CD4-positive, alpha-beta memory T cell (primary cell): ENCODE data around the gene CBLN3. TPM values are rescaled to one million over a fixed set of nuclear protein-coding genes. Genes with fewer than 3 reads are reported as not detected.
"Not testable (repeated sequence)": the region's sequence is repeated elsewhere in the genome, so short reads cannot be mapped to it uniquely, and the experiment has no call there.

Experiments used
- CTCF ChIA-PET: fragments of 350-600 bp; sonication (Branson Sonifier 250); formaldehyde crosslinking; loops from one replicate; lab custom pipeline; 2021; ENCODE audit warnings: inconsistent platforms; ENCODE audit not compliant: partially characterized antibody; lab: Charles Lee
- POLR2A ChIA-PET: fragments of 350-600 bp; sonication (Branson Sonifier 250); formaldehyde crosslinking; loops from one replicate; lab custom pipeline; 2021; ENCODE audit not compliant: partially characterized antibody; lab: Charles Lee
- DNase-seq, 5 donors: peaks; one replicate each; pipeline versions ENCODE4 v3.0.0 to v3.0.0-alpha.2; 2020 to 2022; ENCODE audit warnings: mixed read lengths in 1 of 5
- H3K27ac ChIP-seq: one replicate; pipeline ENCODE4 v1.7.0; 2013; ENCODE audit warnings: low read depth, low read length
- H3K27me3 ChIP-seq: 2 replicates; pipeline ENCODE4 v1.7.0; 2013; ENCODE audit warnings: mild to moderate bottlenecking, low read length, moderate library complexity; ENCODE audit not compliant: insufficient read depth
- H3K36me3 ChIP-seq: 2 replicates; pipeline ENCODE4 v1.7.0; 2013; ENCODE audit warnings: mild to moderate bottlenecking, low read length, moderate library complexity; ENCODE audit not compliant: insufficient read depth
- H3K4me1 ChIP-seq: 2 replicates; pipeline ENCODE4 v1.7.0; 2013; ENCODE audit warnings: mild to moderate bottlenecking, low read length, moderate library complexity; ENCODE audit not compliant: insufficient read depth
- H3K4me3 ChIP-seq, 2 donors: one replicate each; pipeline ENCODE4 v1.7.0; 2013; ENCODE audit warnings: low read length in 2 of 2, mild to moderate bottlenecking in 1 of 2
- H3K9me3 ChIP-seq, 2 donors: one replicate each; pipeline ENCODE4 v1.7.0; 2013; ENCODE audit warnings: low read length in 2 of 2, control low read depth in 1 of 2; ENCODE audit not compliant: control insufficient read depth in 1 of 2
- H3K27ac Mint-ChIP-seq, 7 donors: one replicate each; pipeline ENCODE4 v1.8.0; 2020 to 2021; ENCODE audit warnings: mixed read lengths in 7 of 7, mild to moderate bottlenecking in 6 of 7, inconsistent platforms in 3 of 7, moderate library complexity in 3 of 7
- H3K27me3 Mint-ChIP-seq, 2 donors: one replicate each; pipeline ENCODE4 v1.8.0; 2020 to 2021; ENCODE audit warnings: mixed read lengths in 2 of 2
- H3K36me3 Mint-ChIP-seq, 2 donors: one replicate each; pipeline ENCODE4 v1.8.0; 2020 to 2021; ENCODE audit warnings: mixed read lengths in 2 of 2, inconsistent platforms in 1 of 2, mild to moderate bottlenecking in 1 of 2
- H3K4me1 Mint-ChIP-seq, 4 donors: one replicate each; pipeline ENCODE4 v1.8.0; 2020 to 2021; ENCODE audit warnings: mixed read lengths in 4 of 4, mild to moderate bottlenecking in 1 of 4
- H3K4me3 Mint-ChIP-seq, 8 donors: one replicate each; pipeline ENCODE4 v1.8.0; 2020 to 2021; ENCODE audit warnings: mixed read lengths in 8 of 8, mild to moderate bottlenecking in 7 of 8, moderate library complexity in 6 of 8, inconsistent platforms in 3 of 8
- H3K9me3 Mint-ChIP-seq, 8 donors: one replicate each; pipeline ENCODE4 v1.8.0; 2020 to 2021; ENCODE audit warnings: mixed read lengths in 8 of 8, mild to moderate bottlenecking in 5 of 8, inconsistent platforms in 3 of 8, moderate library complexity in 1 of 8
- intact Hi-C: fragments of 100-400 bp; cut with micrococcal nuclease; formaldehyde crosslinking; loops from one replicate; pipeline ENCODE4 v1.15.1; 2023
- polyA plus RNA-seq, 2 donors: library from polyadenylated mRNA; unstranded; fragments of 300-500 nt; fragmentation: Illumina TruSeq; gene quantifications; one replicate each; pipeline ENCODE4 v1.2.3, GENCODE V29; 2021
- total RNA-seq, 2 experiments: library from RNA; stranded (reverse); gene quantifications; one replicate each; pipeline ENCODE4 v1.2.3, GENCODE V29; 2021

CBLN3 gene
- total and polyA plus RNA-seq, 4 experiments from 2014 or later, result 0.41 to 6.1 (median 3.8) TPM; not detected in 1

DNA sequence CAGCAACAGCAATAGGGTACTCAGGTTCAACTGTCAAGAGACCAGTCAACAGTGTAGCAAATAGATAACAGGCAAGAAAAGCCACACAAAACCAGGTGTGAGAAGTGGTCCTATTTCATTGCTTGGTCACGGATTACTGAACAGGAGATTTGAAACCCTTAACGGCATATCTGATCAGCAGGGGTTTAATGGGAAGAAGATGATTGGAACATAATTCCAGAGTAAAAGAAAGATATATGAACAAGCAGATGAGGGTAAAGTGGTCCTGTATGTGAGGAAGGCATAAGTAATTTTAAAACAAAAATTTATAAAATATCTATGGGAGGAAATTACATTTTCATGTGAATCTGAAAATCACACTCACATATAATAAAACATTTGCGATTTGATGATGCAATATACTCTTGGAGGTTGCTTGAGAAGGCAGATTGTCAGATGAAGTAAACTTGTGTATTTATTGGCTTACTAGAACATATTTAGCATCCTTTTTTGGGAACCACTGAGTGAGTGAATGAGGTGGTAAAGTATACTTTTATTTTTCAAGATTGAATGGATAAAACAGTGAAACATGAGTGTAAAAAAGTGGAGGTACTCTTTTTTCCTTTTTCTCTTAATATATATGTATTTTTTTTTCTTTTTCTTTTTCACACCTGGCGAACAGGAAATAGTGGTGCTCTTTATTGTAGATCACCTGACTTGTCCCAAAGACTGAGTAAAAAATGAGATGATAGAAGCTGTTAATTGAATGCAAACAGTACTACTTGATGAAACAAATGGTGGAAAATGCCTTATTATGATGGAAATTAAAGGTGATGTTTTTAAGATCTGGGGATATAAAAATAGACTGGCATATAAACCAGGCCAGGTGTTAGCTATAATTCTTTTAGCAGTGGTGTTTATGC lies 34.7 kb upstream of the CBLN3 start:
- Histone ChIP-seq H3K27me3 (no peaks in the 10 kb centered on the region), H3K9me3 (no peaks in the 10 kb centered on the region), H3K4me3 (no peak overlapping the region), H3K27ac (no peak overlapping the region), H3K4me1 (peaks cover 27% of the 10 kb centered on the region), H3K36me3 (no peaks in the 10 kb centered on the region)
- ChIA-PET POLR2A (no interaction called here), CTCF (interaction anchor here (1.0 to 1.2 kb wide), 3 partner anchors 14 to 28 kb away, joined by 3 read pairs; no protein-coding TSS in a partner anchor)
- intact Hi-C loops, result no loop called here
- Mint-ChIP-seq H3K27ac (peak overlapping the region in 2 of 7 donors; percentile 50 to 53), H3K9me3 (peaks cover 0 to 2% (median 0%) of the 10 kb centered on the region in 8 donors), H3K36me3 (no peaks in the 10 kb centered on the region), H3K4me1 (peaks cover 16 to 28% (median 20%) of the 10 kb centered on the region in 4 donors), H3K4me3 (peak overlapping the region in 5 of 8 donors; percentile 1 to 65 (median 58)), H3K27me3 (no peaks in the 10 kb centered on the region)
- no peak for DNase-seq

DNA sequence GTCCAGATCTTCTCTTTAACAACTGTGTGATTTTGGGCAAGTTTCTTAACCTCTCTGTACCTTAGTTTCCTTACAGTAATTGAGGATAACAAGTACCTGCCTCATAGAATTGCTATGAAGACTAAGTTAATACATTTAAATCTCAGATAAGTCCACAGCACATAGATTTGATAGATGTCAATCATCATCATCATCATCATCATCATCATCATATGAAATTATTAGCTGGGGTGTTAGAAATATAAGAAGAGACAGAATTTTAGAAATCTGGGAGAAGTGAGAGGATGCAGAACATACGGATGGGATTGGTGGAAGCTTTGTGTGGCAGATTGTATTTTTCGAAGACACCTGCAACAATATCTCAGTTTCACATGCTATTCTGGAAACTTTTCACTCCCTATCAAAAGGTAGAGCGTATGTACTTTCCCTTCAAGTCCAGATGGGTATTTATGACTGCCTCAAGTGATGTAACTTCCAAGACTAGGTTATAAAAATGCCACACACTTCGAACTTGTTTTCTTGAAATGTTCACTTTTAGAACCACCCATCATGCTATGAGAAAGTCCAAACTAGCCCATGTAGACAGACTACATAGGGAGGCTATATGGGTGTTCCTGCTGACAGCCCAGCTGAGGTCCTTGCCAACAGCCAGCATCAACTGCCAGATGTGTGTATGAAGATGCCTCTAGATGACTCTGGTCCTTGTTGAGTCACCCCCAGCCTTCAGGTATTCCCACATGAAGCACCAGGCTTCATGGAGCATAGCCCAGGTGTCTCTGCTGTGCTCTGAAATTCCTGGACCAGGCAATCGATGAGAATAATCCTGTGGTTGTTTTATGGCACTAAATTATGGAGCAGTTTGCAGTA lies 33.8 kb upstream of the CBLN3 start:
- intact Hi-C loops, result no loop called here
- ChIA-PET POLR2A (no interaction called here), CTCF (no interaction called here)
- no peak for DNase-seq
- Histone ChIP-seq H3K9me3 (no peaks in the 10 kb centered on the region), H3K27ac (no peak overlapping the region), H3K4me3 (no peak overlapping the region), H3K27me3 (no peaks in the 10 kb centered on the region), H3K36me3 (no peaks in the 10 kb centered on the region), H3K4me1 (peaks cover 27% of the 10 kb centered on the region)
- Mint-ChIP-seq H3K4me3 (peak overlapping the region in 1 of 8 donors; percentile 31), H3K27ac (peak overlapping the region in 1 of 7 donors; percentile 3), H3K9me3 (peaks cover 0 to 2% (median 0%) of the 10 kb centered on the region in 8 donors), H3K36me3 (peaks cover 0 to 2% of the 10 kb centered on the region in 2 donors), H3K4me1 (peaks cover 16 to 28% (median 20%) of the 10 kb centered on the region in 4 donors), H3K27me3 (no peaks in the 10 kb centered on the region)

DNA sequence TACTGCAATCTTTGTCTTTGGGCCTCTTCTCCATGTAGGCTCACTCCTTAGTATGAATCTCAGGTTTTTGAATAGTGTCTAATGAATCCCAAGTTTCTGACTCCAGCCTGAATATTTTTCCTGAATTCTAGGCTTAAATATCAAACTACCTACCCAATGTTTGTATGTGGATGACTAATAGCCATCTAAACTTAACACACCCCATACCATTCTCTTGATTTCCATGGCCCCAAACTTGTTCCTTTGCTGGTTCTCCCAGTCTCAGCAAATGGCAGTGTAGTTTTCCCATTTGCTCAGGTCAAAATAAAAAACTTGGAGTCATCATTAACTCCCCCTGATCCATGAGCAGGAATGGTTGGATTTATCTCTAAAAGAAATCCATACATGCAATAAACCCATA lies 31.9 kb upstream of the CBLN3 start:
- DNase-seq, result no peak
- H3K27ac Mint-ChIP-seq, result no peak overlapping the region
- CTCF ChIA-PET, result interaction anchor here (1.0 kb wide), 1 partner anchor 20 kb away, joined by 4 read pairs; no protein-coding TSS in a partner anchor
- H3K4me1 ChIP-seq, result peaks cover 27% of the 10 kb centered on the region
- intact Hi-C loops, result no loop called here
- H3K4me3 Mint-ChIP-seq, result no peak overlapping the region
- POLR2A ChIA-PET, result interaction anchor here (1.2 kb wide), 1 partner anchor 31 kb away, joined by 3 read pairs; the partner anchor contains the start of gene KHNYN
- no peak overlapping the region for H3K4me3 ChIP-seq
- H3K4me1 Mint-ChIP-seq, result peaks cover 16 to 28% (median 23%) of the 10 kb centered on the region in 4 donors
- no peaks in the 10 kb centered on the region for H3K27me3 ChIP-seq
- no peak overlapping the region for H3K27ac ChIP-seq
- H3K36me3 ChIP-seq, result no peaks in the 10 kb centered on the region
- peaks cover 0 to 8% (median 2%) of the 10 kb centered on the region in 8 donors for H3K9me3 Mint-ChIP-seq
- H3K9me3 ChIP-seq, result no peaks in the 10 kb centered on the region
- H3K27me3 Mint-ChIP-seq, result no peaks in the 10 kb centered on the region
- peaks cover 0 to 8% of the 10 kb centered on the region in 2 donors for H3K36me3 Mint-ChIP-seq

DNA sequence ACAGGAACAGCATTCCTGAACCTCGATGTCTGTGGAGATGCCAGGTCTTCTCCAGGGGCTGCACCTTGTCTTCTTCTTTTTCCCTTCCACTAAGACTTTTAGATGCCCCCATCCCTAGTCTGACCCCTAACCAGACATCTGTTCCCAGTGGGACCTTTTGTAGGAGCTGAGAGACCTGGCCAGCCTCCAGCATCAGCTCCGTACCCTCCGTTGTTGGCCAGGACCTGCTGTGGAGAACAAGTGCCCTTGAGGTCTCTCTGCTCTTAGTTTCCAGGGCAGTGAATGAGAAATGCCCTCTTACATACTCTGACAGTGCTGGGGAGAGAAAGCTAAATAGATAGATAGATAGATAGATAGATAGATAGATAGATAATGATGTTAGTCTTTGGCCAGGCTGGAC lies 29.9 kb upstream of the CBLN3 start:
- Mint-ChIP-seq H3K4me1 (peaks cover 6 to 13% (median 11%) of the 10 kb centered on the region in 4 donors), H3K9me3 (peaks cover 2 to 7% (median 4%) of the 10 kb centered on the region in 8 donors), H3K36me3 (peaks cover 0 to 8% of the 10 kb centered on the region in 2 donors), H3K27me3 (no peaks in the 10 kb centered on the region), H3K27ac (no peak overlapping the region), H3K4me3 (no peak overlapping the region)
- H3K27ac ChIP-seq, result no peak overlapping the region
- H3K4me1 ChIP-seq, result peaks cover 8% of the 10 kb centered on the region
- POLR2A ChIA-PET, result no interaction called here
- intact Hi-C loops, result no loop called here
- CTCF ChIA-PET, result no interaction called here
- no peak for DNase-seq
- no peak overlapping the region for H3K4me3 ChIP-seq
- no peaks in the 10 kb centered on the region for H3K27me3 ChIP-seq
- no peaks in the 10 kb centered on the region for H3K36me3 ChIP-seq
- H3K9me3 ChIP-seq, result no peaks in the 10 kb centered on the region

DNA sequence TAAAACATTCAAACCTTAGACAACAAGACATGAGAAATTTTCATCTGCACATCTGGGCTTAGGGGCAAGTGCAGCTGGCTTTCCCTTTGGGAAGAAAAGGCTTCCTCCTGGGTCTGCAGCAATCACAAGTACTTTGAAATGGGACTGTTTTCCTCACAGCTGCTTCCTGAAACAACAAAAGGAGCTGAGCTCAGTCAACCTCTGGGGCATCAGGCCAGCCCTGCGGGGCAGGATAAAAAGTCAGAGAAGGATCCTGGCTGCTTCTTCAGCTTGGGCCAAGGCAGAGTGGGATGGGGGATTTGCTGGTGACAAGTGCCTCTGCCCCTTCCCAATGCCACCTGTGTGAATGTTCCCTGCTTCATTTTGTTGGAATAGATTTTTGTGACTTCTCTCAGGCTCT lies 29.3 kb upstream of the CBLN3 start:
- H3K27me3 Mint-ChIP-seq, result no peaks in the 10 kb centered on the region
- H3K27ac Mint-ChIP-seq, result no peak overlapping the region
- no peak for DNase-seq
- no peaks in the 10 kb centered on the region for H3K36me3 ChIP-seq
- no peaks in the 10 kb centered on the region for H3K27me3 ChIP-seq
- POLR2A ChIA-PET, result no interaction called here
- H3K9me3 Mint-ChIP-seq, result peaks cover 2 to 13% (median 5%) of the 10 kb centered on the region in 8 donors
- no peak overlapping the region for H3K4me3 Mint-ChIP-seq
- intact Hi-C loops, result no loop called here
- peaks cover 2 to 7% (median 5%) of the 10 kb centered on the region in 4 donors for H3K4me1 Mint-ChIP-seq
- no peak overlapping the region for H3K27ac ChIP-seq
- peaks cover 3% of the 10 kb centered on the region for H3K4me1 ChIP-seq
- H3K36me3 Mint-ChIP-seq, result peaks cover 4 to 12% of the 10 kb centered on the region in 2 donors
- CTCF ChIA-PET, result no interaction called here
- no peaks in the 10 kb centered on the region for H3K9me3 ChIP-seq
- H3K4me3 ChIP-seq, result no peak overlapping the region

DNA sequence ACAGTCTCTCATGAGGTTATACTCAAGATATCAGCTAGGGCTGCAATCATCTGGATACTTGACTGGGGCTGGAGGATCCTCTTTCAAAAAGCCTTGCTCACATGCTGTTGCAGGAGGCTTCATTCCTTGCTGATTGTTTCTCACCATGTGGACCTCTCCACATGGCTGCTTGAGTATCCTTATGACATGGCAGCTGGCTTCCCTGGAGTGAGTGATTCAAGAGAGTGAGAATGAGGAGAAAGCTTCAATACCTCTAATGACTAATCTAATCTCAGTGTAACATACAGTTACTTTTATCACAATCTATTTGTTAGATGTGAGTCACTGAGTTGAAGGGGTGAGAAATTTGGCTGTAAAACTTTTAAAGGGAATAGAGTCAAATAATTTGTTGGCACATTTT lies 27.5 kb upstream of the CBLN3 start:
- H3K4me1 ChIP-seq, result no peaks in the 10 kb centered on the region
- Mint-ChIP-seq H3K4me1 (peaks cover 0 to 4% (median 1%) of the 10 kb centered on the region in 4 donors), H3K36me3 (peaks cover 4 to 20% of the 10 kb centered on the region in 2 donors), H3K9me3 (peaks cover under 1 to 13% (median 7%) of the 10 kb centered on the region in 8 donors), H3K4me3 (no peak overlapping the region), H3K27me3 (no peaks in the 10 kb centered on the region), H3K27ac (no peak overlapping the region)
- no peaks in the 10 kb centered on the region for H3K36me3 ChIP-seq
- H3K9me3 ChIP-seq, result no peaks in the 10 kb centered on the region
- H3K27me3 ChIP-seq, result no peaks in the 10 kb centered on the region
- ChIA-PET POLR2A (no interaction called here), CTCF (no interaction called here)
- intact Hi-C loops, result no loop called here
- H3K27ac ChIP-seq, result no peak overlapping the region
- H3K4me3 ChIP-seq, result no peak overlapping the region
- DNase-seq, result no peak

DNA sequence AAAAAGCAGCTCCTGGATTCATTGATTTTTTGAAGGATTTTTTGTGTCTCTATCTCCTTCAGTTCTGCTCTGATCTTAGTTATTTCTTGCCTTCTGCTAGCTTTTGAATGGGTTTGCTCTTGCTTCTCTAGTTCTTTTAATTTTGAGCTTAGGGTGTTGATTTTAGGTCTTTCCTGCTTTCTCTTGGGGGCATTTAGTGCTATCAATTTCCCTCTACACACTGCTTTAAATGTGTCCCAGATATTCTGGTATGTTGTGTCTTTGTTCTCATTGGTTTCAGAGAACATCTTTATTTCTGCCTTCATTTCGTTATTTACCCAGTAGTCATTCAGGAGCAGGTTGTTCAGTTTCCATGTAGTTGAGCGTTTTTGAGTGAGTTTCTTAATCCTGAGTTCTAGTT lies 21.4 kb upstream of the CBLN3 start:
- POLR2A ChIA-PET, H3K4me1 Mint-ChIP-seq, H3K4me3 ChIP-seq, H3K9me3 ChIP-seq, H3K4me1 ChIP-seq, H3K4me3 Mint-ChIP-seq, H3K27me3 Mint-ChIP-seq, H3K9me3 Mint-ChIP-seq, H3K27ac ChIP-seq, DNase-seq, intact Hi-C loops, H3K27me3 ChIP-seq, CTCF ChIA-PET, H3K27ac Mint-ChIP-seq, H3K36me3 ChIP-seq: not testable (repeated sequence)
- H3K36me3 Mint-ChIP-seq, result peaks cover 7 to 26% of the 10 kb centered on the region in 2 donors
